Left lung (tissue), 10 donors: ENCODE data around the gene CBFA2T2. TPM values are rescaled to one million over a fixed set of nuclear protein-coding genes. Genes with fewer than 3 reads are reported as not detected.
A peak's percentile ranks its signal among the peaks of the same experiment; 100 is the strongest.

Experiments used
- ATAC-seq: fragments of 200-7000 bp; cut with Tn5 transposase; one replicate; pipeline ENCODE4 v1.9.1; 2020; ENCODE audit warnings: moderate library complexity
- DNase-seq, 4 donors: peaks; one replicate each; pipeline ENCODE4 v3.0.0-alpha.2; 2013 to 2020
- H3K27ac ChIP-seq, 2 donors: fragments of 200-600 bp; sonication (generic) in 1 of 2; one replicate each; pipeline versions ENCODE4 v1.5.0 to v1.8.0; 2020 to 2021
- H3K27me3 ChIP-seq, 2 donors: fragments of 200-600 bp; sonication (generic) in 1 of 2; one replicate each; pipeline versions ENCODE4 v1.5.0 to v1.8.0; 2020 to 2021
- H3K36me3 ChIP-seq, 2 donors: fragments of 200-600 bp; sonication (generic) in 1 of 2; one replicate each; pipeline versions ENCODE4 v1.5.0 to v1.8.0; 2020 to 2021
- H3K4me1 ChIP-seq, 2 donors: fragments of 200-600 bp; one replicate each; pipeline ENCODE4 v1.8.0; 2021
- H3K4me3 ChIP-seq, 2 donors: fragments of 200-600 bp; sonication (generic) in 1 of 2; one replicate each; pipeline versions ENCODE4 v1.5.0 to v1.8.0; 2020 to 2021; ENCODE audit warnings: mild to moderate bottlenecking in 1 of 2
- H3K9me3 ChIP-seq, 2 donors: fragments of 200-600 bp; sonication (generic) in 1 of 2; one replicate each; pipeline versions ENCODE4 v1.5.0 to v1.8.0; 2020 to 2021
- CTCF ChIP-seq, 2 donors: fragments of 200-600 bp; sonication (generic) in 1 of 2; IDR thresholded peaks; one replicate each; pipeline versions ENCODE4 v1.5.0 to v1.8.0; 2021; ENCODE audit warnings: antibody characterized with exemption in 2 of 2
- intact Hi-C, 2 donors: fragments of 100-400 bp; cut with DNase I; formaldehyde crosslinking; loops; one replicate each; pipeline versions ENCODE4 v1.11.2 to v1.14.2; 2022
- polyA plus RNA-seq, 6 donors: library from polyadenylated mRNA; unstranded; fragments of 120-200 nt; gene quantifications; one replicate each; pipeline ENCODE4 v1.2.1, GENCODE V29; 2013; ENCODE audit not compliant: insufficient read length in 6 of 6
- total RNA-seq, 2 donors: library from RNA; stranded (reverse); fragmentation: NEBNext Ultra II Directional; extraction: Animal tissue kit (Norgen Biotek cat#: 25700); gene quantifications; one replicate each; pipeline ENCODE4 v1.2.1, GENCODE V29; 2021
- donor health status: DM: no; HTN: yes; CAD: no.
- donor health status: DM: no; HTN: no; CAD: no.

Gene CBFA2T2
- total and polyA plus RNA-seq, 8 donors, result 11.9 to 54.4 (median 43.8) TPM

DNA sequence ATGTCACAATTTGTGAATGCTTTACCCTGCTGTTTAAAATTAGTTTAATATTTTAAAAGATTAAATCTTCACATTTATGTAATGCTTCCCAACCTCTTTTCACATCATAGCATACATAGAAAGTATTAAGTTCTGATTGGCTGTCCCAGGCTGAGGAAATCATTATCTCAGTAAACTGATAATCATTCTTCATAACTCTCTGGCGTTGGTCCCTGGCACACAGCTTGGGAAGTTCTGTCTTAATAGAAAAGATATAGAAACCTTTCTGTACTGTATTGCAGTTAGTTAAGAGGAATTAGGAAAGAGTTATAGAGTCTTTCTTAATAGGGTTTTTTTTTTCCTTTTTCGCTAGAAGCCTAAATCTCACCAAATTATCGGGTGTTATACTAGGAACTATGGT is 85.4 kb downstream of the CBFA2T2 start:
- TF ChIP-seq CTCF (IDR thresholded peaks at IDR 0.05), result no peak
- H3K36me3 ChIP-seq, result no peaks in the 10 kb centered on the region
- no peak overlapping the region for H3K27ac ChIP-seq
- H3K27me3 ChIP-seq, result no peaks in the 10 kb centered on the region
- no peak overlapping the region for H3K4me3 ChIP-seq
- intact Hi-C loops, result no loop called here
- H3K4me1 ChIP-seq, result peaks cover 0 to 3% of the 10 kb centered on the region in 2 donors
- DNase-seq (peak in 2 of 4 donors; percentile 64 to 75), ATAC-seq (no peak)
- H3K9me3 ChIP-seq, result no peaks in the 10 kb centered on the region

- Histone ChIP-seq H3K36me3 (no peaks in the 10 kb centered on the region), H3K4me3 (no peak overlapping the region), H3K4me1 (peaks cover 0 to 3% of the 10 kb centered on the region in 2 donors), H3K27ac (no peak overlapping the region), H3K27me3 (no peaks in the 10 kb centered on the region), H3K9me3 (no peaks in the 10 kb centered on the region)
- intact Hi-C loops, result no loop called here
- peak; percentile 46 for ATAC-seq
- TF ChIP-seq CTCF (IDR thresholded peaks at IDR 0.05), result no peak
- DNase-seq, result peak in 2 of 4 donors; percentile 86 to 93
These were observed 86.7 kb downstream of the CBFA2T2 start for GRCh38 chr20:33576432-33577125.

DNA sequence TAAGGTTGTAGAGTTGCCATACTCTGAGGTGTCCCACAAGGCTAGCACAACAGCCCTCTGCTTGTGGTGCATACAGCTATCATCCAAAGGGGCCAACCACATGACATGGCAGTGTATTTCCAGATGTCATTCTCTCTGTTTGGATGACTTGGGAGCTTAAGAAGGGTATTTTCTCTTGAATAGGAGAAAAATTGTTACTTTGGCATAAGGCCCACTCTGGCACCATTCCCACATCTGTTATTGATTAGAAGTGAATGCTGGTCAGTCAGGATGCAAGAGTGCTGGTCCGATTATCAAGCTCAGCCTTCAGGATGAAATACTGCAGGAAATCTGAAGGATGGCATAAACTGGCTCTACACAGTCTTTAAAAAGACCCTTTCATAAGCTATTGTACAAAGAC is 88.6 kb downstream of the CBFA2T2 start:
- no peak for DNase-seq
- Histone ChIP-seq H3K36me3 (no peaks in the 10 kb centered on the region), H3K27me3 (no peaks in the 10 kb centered on the region), H3K27ac (no peak overlapping the region), H3K4me3 (no peak overlapping the region), H3K9me3 (no peaks in the 10 kb centered on the region), H3K4me1 (peaks cover 0 to 3% of the 10 kb centered on the region in 2 donors)
- TF ChIP-seq CTCF (IDR thresholded peaks at IDR 0.05), result no peak
- intact Hi-C loops, result no loop called here
- ATAC-seq, result no peak

GRCh38 chr20:33583143-33583542 is 93.2 kb downstream of the CBFA2T2 start:
- no peak overlapping the region for H3K4me3 ChIP-seq
- no peak for DNase-seq

GRCh38 chr20:33584976-33585375 is 95.1 kb downstream of the CBFA2T2 start:
- no peak for TF ChIP-seq CTCF (IDR thresholded peaks at IDR 0.05)
- no peak for DNase-seq
- H3K4me3 ChIP-seq, result no peak overlapping the region
- peak; percentile 33 for ATAC-seq
- H3K9me3 ChIP-seq, result no peaks in the 10 kb centered on the region
- no peaks in the 10 kb centered on the region for H3K4me1 ChIP-seq
- no peaks in the 10 kb centered on the region for H3K27me3 ChIP-seq
- H3K27ac ChIP-seq, result no peak overlapping the region
- no peaks in the 10 kb centered on the region for H3K36me3 ChIP-seq
- intact Hi-C loops, result no loop called here

More at GRCh38 chr20:33583143-33583542, 93.2 kb downstream of the CBFA2T2 start:
- intact Hi-C loops, result no loop called here
- Histone ChIP-seq H3K27me3 (no peaks in the 10 kb centered on the region), H3K36me3 (no peaks in the 10 kb centered on the region), H3K4me1 (no peaks in the 10 kb centered on the region), H3K9me3 (no peaks in the 10 kb centered on the region), H3K27ac (no peak overlapping the region)
- TF ChIP-seq CTCF (IDR thresholded peaks at IDR 0.05), result no peak
- no peak for ATAC-seq
